HepG2 (cell line): ENCODE results near the gene DDAH2. TPM values are rescaled to one million over a fixed set of nuclear protein-coding genes. Genes with fewer than 3 reads are reported as not detected.
A peak's percentile ranks its signal among the peaks of the same experiment; 100 is the strongest.

Source experiments
- CC2D1A ChIP-seq: sonication (generic); formaldehyde crosslinking; IDR thresholded peaks from 2 replicates; pipeline ENCODE4 v1.8.1; 2023; ENCODE audit warnings: mild to moderate bottlenecking, missing genetic modification reagents
- CREM ChIP-seq, 2 experiments: sonication (generic) in 1 of 2; formaldehyde crosslinking in 1 of 2; IDR thresholded peaks; 2 replicates each; pipeline versions ENCODE4 v1.4.0 to v1.6.1; 2016 to 2020; ENCODE audit warnings: antibody characterized with exemption in 1 of 2, mild to moderate bottlenecking in 1 of 2, missing genetic modification reagents in 1 of 2
- ESRRA ChIP-seq: sonication (generic); formaldehyde crosslinking; IDR thresholded peaks from 2 replicates; pipeline ENCODE4 v1.5.1; 2020; ENCODE audit warnings: mild to moderate bottlenecking, low read depth, missing genetic modification reagents
- GLMP ChIP-seq: sonication (generic); formaldehyde crosslinking; IDR thresholded peaks from 2 replicates; pipeline ENCODE4 v1.9.0; 2021; ENCODE audit warnings: missing genetic modification reagents, mild to moderate bottlenecking, borderline replicate concordance
- HNRNPLL ChIP-seq: fragments of 200-400 bp; formaldehyde crosslinking; IDR thresholded peaks from 2 replicates; pipeline ENCODE4 v1.6.1; 2017; ENCODE audit warnings: mild to moderate bottlenecking, low read depth, low read length; ENCODE audit not compliant: poor library complexity, severe bottlenecking
- IRX3 ChIP-seq: sonication (generic); formaldehyde crosslinking; IDR thresholded peaks from 2 replicates; pipeline ENCODE4 v1.8.1; 2023; ENCODE audit warnings: mild to moderate bottlenecking, low read depth, missing genetic modification reagents, borderline replicate concordance
- KLF16 ChIP-seq, 2 experiments: sonication (generic) in 1 of 2; formaldehyde crosslinking in 1 of 2; IDR thresholded peaks; 2 replicates each; pipeline versions ENCODE4 v1.6.1 to v1.8.0; 2016 to 2023; ENCODE audit warnings: missing genetic modification reagents in 2 of 2, missing compliant biosample characterization in 1 of 2
- KLF6 ChIP-seq: IDR thresholded peaks from 2 replicates; pipeline ENCODE4 v1.8.0; 2016; ENCODE audit warnings: missing biosample characterization, missing genetic modification reagents
- PTBP1 ChIP-seq: fragments of 200-400 bp; formaldehyde crosslinking; IDR thresholded peaks from 2 replicates; pipeline ENCODE4 v1.6.1; 2018; ENCODE audit warnings: low read length, low read depth; ENCODE audit not compliant: poor library complexity, severe bottlenecking
- SP1 ChIP-seq, 2 experiments: fragments of 450-650 bp in 1 of 2; sonication (generic) in 1 of 2; formaldehyde crosslinking in 1 of 2; IDR thresholded peaks; 2 replicates each; pipeline versions ENCODE4 v1.4.0 to v1.6.1; 2016 to 2020; ENCODE audit warnings: missing genetic modification reagents in 1 of 2
- TAF15 ChIP-seq: fragments of 200-400 bp; formaldehyde crosslinking; IDR thresholded peaks from one replicate; pipeline ENCODE4 v1.6.1; 2018; ENCODE audit warnings: mild to moderate bottlenecking, low read depth, low read length; ENCODE audit not compliant: poor library complexity, severe bottlenecking
- ZBTB42 ChIP-seq: sonication (generic); formaldehyde crosslinking; IDR thresholded peaks from 2 replicates; pipeline ENCODE4 v1.5.0; 2020; ENCODE audit warnings: mild to moderate bottlenecking, missing genetic modification reagents
- ZNF589 ChIP-seq: sonication (generic); formaldehyde crosslinking; conservative IDR thresholded peaks from 2 replicates; pipeline ENCODE4 v1.8.0; 2022; ENCODE audit warnings: mild to moderate bottlenecking, moderate library complexity, missing genetic modification reagents
- ZNF773 ChIP-seq: sonication (generic); formaldehyde crosslinking; IDR thresholded peaks from 2 replicates; pipeline ENCODE4 v1.4.0; 2020; ENCODE audit warnings: missing genetic modification reagents, borderline replicate concordance
- ZSCAN25 ChIP-seq: sonication (generic); formaldehyde crosslinking; IDR thresholded peaks from 2 replicates; pipeline ENCODE4 v1.8.0; 2022; ENCODE audit warnings: mild to moderate bottlenecking, missing genetic modification reagents
- polyA plus RNA-seq, 8 experiments: library from polyadenylated mRNA; depleted of rRNA in 3 of 8; stranded (reverse) in 7 of 8; unstranded in 1 of 8; fragments of >200 nt; fragmentation: Illumina TruSeq in 4 of 8; extraction: Trizol in 4 of 8; gene quantifications; 2 replicates each; pipeline versions ENCODE4 v1.2.1 to v1.2.3, GENCODE V29; 2011 to 2016; ENCODE audit warnings: low read depth in 4 of 8, missing spikeins in 1 of 8, mixed read lengths in 1 of 8; ENCODE audit not compliant: insufficient read depth in 1 of 8
- total RNA-seq, 5 experiments: library from RNA; depleted of rRNA; stranded (reverse); fragments of >200 nt; fragmentation: Illumina TruSeq; extraction: Trizol; gene quantifications; 2 replicates each; pipeline ENCODE4 v1.2.3, GENCODE V29; 2016; ENCODE audit warnings: low read depth in 1 of 5
- TF ChIP-seq, protein P1 (sequence below): sonication (generic); formaldehyde crosslinking; conservative IDR thresholded peaks from 2 replicates; pipeline ENCODE4 v1.4.0; 2020; ENCODE audit warnings: missing genetic modification reagents
- TF ChIP-seq, protein P2 (sequence below): sonication (generic); formaldehyde crosslinking; IDR thresholded peaks from 2 replicates; pipeline ENCODE4 v1.4.0; 2020; ENCODE audit warnings: missing genetic modification reagents
- TF ChIP-seq, protein P3 (sequence below): sonication (generic); formaldehyde crosslinking; IDR thresholded peaks from 2 replicates; pipeline ENCODE4 v1.4.0; 2020; ENCODE audit warnings: mild to moderate bottlenecking, missing genetic modification reagents

Gene DDAH2
- total and polyA plus RNA-seq, 2 of the 13 experiments (the other 11 are each of a cell fraction or from before 2014, with no cell fraction given) = 16.4 to 21.1 TPM

DNA sequence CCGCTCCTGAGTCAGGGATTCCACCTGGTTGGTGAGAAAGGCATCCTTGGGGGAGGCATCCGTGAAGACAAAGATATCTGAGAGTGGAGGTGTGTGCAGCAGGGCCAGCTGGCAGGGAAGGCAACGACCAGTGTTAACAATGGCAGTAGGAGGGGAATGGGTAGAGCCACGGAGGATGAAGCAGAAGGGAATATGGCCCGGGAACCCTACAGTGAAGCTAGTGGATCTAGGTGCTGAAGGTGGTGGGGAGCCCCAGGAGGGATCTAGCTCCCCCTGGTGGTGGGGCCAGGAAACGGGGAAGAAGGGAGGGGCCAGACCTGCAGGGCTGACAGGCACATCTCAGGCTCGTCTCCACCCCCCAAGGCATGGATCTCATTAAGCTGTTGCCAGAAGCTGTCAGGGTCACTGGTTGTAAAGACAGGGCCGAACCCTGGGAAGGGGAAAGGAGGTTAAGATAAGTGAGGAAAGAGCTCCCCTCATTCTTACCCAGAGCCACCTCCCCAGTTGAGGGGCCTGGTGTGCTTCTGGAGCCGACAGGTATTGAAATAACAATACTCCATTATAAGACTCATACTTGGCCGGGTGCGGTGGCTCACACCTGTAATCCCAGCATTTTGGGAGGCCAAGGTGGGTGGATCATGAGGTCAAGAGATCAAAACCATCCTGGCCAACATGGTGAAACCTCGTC is 40.7 kb upstream of the DDAH2 start (continued):
- TF ChIP-seq, protein P1, sequence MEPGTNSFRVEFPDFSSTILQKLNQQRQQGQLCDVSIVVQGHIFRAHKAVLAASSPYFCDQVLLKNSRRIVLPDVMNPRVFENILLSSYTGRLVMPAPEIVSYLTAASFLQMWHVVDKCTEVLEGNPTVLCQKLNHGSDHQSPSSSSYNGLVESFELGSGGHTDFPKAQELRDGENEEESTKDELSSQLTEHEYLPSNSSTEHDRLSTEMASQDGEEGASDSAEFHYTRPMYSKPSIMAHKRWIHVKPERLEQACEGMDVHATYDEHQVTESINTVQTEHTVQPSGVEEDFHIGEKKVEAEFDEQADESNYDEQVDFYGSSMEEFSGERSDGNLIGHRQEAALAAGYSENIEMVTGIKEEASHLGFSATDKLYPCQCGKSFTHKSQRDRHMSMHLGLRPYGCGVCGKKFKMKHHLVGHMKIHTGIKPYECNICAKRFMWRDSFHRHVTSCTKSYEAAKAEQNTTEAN (CRISPR knock-in tag) = no peak
- TF ChIP-seq HNRNPLL (no peak), ZNF589 (no peak), IRX3 (no peak), SP1 (IDR thresholded peaks at IDR 0.05) (no peak), SP1 (CRISPR knock-in tag; IDR thresholded peaks at IDR 0.05) (peak; percentile 71), ESRRA (CRISPR knock-in tag) (no peak), TAF15 (no peak), CC2D1A (CRISPR knock-in tag) (no peak), GLMP (no peak), ZNF773 (CRISPR knock-in tag) (no peak), ZSCAN25 (CRISPR knock-in tag) (peak; percentile 61; the same call in 1 of the 2 replicates), KLF6 (CRISPR knock-in tag) (no peak), CREM (IDR thresholded peaks at IDR 0.05) (no peak), CREM (CRISPR knock-in tag; IDR thresholded peaks at IDR 0.05) (no peak), ZBTB42 (CRISPR knock-in tag) (no peak), PTBP1 (no peak), KLF16 (CRISPR knock-in tag; IDR thresholded peaks at IDR 0.05) (peak in 1 of 2 experiments; percentile 78; a peak in 2 of 4 replicates)
- TF ChIP-seq, protein P2, sequence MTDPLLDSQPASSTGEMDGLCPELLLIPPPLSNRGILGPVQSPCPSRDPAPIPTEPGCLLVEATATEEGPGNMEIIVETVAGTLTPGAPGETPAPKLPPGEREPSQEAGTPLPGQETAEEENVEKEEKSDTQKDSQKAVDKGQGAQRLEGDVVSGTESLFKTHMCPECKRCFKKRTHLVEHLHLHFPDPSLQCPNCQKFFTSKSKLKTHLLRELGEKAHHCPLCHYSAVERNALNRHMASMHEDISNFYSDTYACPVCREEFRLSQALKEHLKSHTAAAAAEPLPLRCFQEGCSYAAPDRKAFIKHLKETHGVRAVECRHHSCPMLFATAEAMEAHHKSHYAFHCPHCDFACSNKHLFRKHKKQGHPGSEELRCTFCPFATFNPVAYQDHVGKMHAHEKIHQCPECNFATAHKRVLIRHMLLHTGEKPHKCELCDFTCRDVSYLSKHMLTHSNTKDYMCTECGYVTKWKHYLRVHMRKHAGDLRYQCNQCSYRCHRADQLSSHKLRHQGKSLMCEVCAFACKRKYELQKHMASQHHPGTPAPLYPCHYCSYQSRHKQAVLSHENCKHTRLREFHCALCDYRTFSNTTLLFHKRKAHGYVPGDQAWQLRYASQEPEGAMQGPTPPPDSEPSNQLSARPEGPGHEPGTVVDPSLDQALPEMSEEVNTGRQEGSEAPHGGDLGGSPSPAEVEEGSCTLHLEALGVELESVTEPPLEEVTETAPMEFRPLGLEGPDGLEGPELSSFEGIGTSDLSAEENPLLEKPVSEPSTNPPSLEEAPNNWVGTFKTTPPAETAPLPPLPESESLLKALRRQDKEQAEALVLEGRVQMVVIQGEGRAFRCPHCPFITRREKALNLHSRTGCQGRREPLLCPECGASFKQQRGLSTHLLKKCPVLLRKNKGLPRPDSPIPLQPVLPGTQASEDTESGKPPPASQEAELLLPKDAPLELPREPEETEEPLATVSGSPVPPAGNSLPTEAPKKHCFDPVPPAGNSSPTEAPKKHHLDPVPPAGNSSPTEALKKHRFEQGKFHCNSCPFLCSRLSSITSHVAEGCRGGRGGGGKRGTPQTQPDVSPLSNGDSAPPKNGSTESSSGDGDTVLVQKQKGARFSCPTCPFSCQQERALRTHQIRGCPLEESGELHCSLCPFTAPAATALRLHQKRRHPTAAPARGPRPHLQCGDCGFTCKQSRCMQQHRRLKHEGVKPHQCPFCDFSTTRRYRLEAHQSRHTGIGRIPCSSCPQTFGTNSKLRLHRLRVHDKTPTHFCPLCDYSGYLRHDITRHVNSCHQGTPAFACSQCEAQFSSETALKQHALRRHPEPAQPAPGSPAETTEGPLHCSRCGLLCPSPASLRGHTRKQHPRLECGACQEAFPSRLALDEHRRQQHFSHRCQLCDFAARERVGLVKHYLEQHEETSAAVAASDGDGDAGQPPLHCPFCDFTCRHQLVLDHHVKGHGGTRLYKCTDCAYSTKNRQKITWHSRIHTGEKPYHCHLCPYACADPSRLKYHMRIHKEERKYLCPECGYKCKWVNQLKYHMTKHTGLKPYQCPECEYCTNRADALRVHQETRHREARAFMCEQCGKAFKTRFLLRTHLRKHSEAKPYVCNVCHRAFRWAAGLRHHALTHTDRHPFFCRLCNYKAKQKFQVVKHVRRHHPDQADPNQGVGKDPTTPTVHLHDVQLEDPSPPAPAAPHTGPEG = no peak
- TF ChIP-seq, protein P3, sequence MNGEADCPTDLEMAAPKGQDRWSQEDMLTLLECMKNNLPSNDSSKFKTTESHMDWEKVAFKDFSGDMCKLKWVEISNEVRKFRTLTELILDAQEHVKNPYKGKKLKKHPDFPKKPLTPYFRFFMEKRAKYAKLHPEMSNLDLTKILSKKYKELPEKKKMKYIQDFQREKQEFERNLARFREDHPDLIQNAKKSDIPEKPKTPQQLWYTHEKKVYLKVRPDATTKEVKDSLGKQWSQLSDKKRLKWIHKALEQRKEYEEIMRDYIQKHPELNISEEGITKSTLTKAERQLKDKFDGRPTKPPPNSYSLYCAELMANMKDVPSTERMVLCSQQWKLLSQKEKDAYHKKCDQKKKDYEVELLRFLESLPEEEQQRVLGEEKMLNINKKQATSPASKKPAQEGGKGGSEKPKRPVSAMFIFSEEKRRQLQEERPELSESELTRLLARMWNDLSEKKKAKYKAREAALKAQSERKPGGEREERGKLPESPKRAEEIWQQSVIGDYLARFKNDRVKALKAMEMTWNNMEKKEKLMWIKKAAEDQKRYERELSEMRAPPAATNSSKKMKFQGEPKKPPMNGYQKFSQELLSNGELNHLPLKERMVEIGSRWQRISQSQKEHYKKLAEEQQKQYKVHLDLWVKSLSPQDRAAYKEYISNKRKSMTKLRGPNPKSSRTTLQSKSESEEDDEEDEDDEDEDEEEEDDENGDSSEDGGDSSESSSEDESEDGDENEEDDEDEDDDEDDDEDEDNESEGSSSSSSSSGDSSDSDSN = no peak
